Stimulated activated CD8-positive, alpha-beta memory T cell treated with anti-CD3 and anti-CD28 coated beads, Interleukin-12 subunit alpha, Interleukin-12 subunit beta, amount 100 ng/mL, for 1 hour (primary cell): ENCODE measurements around the gene IGFALS.

Experiments used
- DNase-seq: peaks from one replicate; pipeline ENCODE4 v3.0.0-alpha.2; 2020; ENCODE audit warnings: low read depth

The IGFALS gene

DNA sequence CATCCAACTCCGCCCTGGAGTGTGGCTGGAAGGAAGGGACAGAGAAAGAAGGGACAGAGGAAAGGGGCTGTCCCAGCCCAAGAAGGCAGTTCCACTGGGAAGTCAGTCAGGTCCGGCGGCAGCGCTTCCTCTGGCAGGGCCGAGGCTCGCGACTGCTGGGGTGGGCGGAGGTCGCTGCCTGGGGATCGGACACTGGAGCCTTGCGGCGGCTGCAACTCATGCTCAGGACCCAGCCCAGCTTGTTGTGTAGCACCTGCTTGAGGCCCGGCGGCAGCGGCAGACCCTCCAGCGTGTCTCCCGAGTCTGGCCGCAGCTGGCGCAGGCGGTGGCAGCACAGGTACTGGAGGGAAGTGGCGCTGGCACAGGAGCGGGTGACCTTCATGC, 16.5 kb downstream of the IGFALS start:
- no peak for DNase-seq

DNA sequence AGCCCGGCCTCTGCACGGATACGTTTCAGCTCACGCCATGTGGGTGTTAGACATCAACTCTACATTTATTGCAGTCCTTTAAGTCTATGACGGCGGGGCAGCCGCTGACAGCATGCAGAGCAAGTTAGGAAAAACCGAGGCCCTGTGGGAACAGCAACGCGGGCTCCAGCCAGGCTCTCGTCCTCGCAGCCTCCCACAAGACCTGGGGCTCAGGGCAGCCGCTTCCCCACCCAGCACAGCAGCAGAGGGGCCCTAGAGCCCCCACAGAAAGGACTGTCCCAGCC, 16.9 kb downstream of the IGFALS start:
- no peak for DNase-seq

DNA sequence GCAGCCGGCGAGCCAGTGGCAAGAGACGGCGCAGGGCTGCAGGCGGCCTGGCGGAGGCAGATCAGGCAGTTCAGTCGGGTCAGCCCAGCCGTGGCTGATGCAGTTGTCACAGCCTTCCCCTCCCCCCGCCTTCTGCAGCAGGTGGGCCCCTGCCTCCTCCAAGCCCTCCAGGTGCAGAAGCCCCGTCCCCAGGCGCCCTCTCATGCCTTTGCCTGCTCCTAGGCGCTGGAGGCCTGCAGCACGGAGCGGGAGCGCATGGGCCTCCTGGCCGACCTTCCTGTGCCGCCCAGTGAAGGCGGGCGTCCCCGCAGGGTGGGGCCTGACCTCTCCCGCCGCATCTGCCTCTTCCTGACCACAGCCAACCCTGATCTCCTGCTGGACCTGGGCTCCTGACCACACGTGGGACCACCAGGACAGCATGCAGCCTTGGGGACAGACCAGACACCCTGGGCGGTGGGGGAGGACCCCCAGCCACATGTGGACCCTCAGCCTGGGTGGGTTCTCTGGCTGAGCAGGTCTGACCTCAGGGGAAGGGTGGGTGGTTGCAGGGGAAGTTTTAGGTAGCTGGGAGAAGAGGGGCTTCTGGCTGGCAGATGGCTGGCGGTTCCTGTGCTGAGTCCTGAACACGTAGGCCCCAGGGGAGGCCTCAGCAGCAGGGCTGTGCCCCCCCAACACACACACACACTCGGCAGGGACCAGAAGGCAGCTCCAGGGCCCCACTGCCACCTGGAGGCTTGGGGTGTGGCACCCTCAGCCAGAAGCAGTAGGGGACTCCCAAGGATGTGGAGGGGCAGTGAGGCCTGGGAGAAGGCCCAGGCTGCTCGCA, 17.4 kb downstream of the IGFALS start:
- no peak for DNase-seq

DNA sequence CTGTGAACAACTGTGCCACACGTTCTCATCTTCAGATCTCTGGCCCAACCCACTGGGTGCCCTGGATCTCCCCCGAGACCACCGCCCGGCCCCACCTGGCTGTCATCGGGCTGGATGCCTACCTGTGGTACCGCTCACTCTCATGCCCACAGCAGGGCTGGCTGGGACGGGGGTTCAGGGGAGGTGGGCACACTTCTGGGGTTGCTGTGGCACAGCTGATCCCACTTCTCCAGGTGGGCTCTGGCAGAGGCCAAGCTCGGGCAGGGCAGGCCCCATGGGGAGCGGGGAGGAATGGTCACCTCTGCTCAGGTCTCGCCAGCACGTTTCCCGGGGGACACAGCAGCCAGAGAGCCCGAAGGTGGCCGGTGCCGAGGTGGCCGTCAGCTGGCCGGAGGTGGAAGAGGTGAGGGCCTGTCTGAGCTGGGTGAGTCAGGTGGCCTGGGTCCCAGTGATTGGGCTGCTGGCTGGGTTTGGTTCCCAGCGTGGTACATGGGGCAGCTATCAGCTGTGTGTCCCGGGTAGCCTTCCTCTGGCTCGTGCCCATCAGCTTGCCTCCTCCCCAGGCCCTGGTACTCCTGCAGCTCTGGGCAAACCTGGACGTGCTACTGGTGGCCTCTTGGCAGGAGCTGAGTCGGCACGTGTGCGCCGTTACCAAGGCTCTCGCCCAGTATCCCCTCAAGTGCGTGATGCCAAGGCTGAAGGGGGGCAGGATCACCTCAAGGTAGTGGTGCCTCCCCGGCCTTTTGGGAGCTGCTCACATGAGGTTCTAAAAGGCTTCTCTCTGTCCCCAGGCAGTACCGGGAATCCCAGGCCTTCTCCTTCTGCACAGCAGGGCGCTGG, 18.3 kb downstream of the IGFALS start:
- no peak for DNase-seq

DNA sequence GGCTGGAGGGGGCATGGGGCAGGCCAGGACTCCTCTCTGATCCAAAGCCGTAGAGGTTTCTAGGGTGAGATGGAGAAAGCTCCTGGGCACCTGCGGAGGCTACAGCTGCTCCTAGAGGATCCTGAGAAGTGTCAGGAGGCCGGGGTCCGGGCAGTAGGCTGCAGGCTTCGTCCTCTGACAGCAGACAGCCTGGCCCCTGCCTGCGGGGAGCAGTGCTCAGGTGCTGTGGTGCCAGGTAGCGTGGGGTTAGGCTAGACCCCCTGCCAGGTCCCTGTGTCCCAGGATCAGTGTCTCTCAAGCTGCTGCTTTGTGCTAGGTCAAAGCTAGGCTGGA, 19.1 kb downstream of the IGFALS start:
- no peak for DNase-seq

DNA sequence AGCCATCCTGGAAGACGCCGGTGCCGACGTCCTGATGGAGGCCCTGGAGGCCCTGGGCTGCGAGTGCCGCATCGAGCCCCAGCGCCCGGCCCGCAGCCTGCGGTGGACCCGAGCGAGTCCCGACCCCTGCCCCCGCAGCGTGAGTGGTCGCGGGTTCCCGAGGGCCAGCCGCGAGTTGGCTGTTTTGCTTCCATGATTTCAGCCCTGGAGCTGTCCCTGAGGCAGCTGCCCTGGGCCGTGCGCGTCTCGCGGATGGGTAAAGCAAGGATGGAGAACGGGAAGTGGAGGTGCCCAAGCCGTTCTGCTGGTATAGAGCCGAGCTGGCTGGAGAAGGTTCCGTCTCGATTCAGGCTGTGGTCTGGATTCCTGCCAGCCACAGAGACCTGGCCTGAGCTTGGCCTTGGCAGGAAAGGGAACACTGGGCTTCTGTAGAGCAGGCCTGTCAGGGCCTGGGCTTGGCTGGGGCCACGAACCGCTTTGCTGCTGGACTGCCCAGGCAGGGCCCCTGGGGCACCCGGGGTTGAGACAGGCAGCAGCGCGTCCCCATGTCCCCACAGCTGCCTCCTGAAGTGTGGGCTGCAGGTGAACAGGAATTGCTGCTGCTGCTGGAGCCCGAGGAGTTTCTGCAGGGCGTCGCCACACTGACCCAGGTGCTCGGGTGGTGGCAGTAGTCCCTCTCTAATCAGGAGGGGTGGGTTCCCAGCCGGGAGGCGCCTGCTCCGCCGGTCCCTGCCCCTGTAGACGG, 19.6 kb downstream of the IGFALS start:
- DNase-seq = no peak

DNA sequence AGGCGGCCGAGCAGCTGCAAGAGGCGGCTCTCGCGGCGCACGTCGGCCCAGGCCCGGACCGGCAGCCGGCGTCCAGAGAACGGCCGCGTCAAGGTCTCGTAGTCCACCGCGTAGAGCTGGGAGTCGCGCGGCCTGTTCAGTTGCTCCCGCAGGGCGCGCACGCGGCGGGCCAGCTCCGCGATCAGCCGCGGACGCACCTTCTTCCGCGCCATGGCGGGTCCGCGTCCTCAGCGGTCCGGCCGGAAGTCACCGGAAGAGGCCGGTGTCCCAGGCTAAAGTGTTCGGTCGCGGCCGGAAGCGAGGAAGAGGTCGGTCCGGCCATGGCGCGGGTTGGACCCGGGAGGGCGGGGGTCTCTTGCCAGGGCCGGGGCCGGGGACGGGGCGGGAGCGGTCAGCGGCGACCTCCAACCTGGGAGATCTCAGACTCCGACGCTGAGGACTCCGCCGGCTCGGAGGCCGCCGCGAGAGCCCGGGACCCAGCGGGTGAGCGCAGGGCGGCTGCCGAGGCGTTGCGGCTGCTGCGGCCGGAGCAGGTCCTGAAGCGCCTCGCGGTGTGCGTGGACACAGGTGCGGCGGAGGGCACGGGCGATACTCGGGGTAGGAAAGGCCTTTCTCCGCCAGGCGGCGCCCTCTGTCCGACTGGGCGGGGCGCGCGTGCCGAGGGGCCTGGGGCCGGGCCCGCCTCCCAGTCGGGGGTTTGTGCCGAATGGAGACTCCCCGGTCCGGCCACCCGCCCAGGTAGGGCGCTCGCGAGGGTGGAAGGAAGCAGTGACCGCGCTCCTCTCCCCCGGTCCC, 20.4 kb downstream of the IGFALS start, which contains the start of gene MRPS34:
MRPS34 (minus strand) TSS at position 227 of the 795 bp plus-strand sequence; CDS start at position 212, 15 bp downstream.
- peak; percentile 60 for DNase-seq

DNA sequence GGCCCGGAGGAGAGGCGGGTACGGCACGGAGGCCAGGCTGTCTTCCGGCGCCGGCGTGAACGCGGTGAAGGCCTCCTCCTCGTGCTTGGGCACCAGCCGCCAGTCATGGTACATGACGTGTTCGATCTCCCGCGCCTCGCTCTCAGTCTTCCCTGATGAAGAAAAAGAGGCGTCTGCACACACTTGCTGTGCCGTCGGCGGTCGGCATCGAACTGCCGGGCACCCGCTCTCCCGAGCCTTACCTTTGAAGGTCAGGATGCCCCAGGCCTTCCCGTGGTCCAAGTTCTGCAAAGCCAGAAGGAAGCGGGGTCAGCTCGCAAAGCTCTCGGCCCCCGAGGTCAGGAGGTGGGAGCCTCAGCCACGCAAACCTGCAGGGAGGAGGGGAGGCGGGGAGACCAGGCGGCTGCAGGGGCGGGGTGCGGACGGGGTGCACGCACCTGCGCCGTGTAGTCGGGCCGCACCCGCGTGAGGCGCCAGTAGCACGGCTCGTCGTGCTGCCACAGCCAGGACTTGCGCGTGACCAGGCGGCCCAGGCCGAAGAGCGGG, 21.1 kb downstream of the IGFALS start, which contains the start of gene EME2:
EME2 (plus strand) TSS at position 449 of the 546 bp plus-strand sequence. CDS start 418 bp downstream, outside the sequence.
- DNase-seq = no peak

DNA sequence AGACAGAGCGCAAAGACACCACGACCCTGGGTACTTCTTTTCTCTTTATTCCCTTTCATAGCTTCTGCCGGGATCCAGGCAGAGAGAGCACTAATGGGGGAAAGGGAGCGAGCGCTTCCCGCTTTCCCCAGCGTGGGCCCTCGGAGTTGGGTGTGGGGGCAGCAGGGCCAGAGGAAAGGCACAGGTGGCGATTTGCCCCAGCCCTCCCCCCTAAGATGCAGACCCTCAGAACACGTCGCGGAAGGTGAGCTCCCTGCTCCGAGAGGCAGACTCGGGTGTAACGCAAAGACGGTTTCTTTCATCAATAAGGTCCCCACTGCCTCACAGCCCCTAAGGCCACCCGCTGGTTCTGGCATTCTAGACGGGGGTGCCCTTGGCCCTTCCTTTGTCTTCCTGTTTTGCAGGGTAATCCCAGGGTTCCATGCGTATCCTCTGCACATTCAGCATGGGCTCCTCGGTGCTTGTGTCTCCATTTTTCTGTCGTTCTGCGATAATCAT, 21.6 kb downstream of the IGFALS start:
- DNase-seq = no peak

DNA sequence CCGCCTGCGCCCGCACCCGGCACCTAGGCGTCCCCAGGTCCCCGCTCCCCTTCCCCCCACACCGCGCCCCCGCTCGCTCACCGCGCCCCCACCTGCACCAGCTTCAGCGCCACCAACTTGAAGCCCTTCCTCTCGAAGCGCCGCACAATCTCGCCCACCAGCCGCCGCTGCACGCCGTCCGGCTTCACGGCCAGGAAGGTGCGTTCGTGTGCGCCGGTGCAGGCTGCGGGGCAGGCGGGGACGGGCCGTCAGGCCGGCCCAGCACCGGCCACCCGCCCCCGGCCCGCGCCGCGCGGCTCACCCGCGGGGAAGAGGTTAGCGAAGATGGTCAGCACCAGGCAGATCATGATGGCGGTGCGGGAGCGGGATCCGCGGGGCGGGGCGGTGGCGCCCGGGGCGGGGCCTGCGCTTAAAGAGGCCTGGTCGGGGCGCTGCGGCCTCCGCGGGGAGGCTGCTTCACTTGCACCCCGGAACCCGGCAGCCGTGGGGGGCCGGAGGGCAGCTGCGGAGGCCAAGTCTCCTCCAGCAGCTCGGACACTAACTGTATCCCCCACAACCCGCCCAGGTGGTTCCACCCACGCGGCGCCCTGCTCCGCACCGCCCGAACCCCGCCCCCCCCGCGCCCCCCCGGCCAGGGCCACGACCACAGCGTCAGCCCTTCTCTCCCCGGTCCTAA, 22.2 kb downstream of the IGFALS start, which contains the start of gene NME3:
NME3 (minus strand) TSS at position 356 of the 676 bp plus-strand sequence; CDS start at position 347, 9 bp downstream.
- peak; percentile 52 for DNase-seq

DNA sequence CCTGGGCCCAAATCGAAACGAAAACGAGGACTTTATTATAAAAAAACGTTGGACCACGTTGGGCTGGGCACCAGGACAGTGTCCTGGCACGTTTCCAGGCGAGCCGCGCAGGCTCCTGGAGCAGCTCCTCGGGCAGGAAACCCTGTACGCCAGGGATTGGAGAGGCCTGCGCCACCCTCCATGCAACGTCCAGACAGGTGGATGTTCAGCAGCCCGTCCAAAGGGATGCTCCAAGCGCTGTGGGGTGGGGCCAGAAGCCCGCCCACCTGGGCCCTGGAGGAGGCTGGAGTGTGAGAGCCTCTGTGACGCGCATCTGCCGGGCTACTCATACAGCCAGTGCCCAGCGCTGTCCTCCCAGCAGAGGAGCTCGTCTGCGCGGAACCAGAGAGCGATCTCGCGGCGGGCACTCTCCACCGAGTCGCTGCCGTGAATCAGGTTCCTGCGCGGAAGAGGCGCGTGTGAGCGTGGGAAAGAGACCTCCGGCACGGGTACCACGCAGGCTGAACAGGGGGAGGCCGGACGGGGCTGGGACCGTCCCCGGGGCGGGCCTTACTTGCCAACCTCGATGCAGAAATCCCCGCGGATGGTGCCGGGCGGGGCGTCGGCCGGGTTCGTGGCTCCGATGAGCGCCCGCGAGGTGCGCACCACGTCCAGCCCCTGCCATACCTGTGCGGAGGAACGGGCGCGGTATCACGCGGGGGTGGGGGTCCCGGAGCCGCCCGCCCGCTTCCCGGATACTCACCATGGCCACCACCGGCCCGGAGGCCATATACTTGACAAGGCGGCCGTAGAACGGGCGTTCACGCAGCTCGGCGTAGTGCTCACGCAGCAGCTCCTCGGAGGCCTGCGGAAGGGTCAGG, 22.9 kb downstream of the IGFALS start:
- DNase-seq = no peak

DNA sequence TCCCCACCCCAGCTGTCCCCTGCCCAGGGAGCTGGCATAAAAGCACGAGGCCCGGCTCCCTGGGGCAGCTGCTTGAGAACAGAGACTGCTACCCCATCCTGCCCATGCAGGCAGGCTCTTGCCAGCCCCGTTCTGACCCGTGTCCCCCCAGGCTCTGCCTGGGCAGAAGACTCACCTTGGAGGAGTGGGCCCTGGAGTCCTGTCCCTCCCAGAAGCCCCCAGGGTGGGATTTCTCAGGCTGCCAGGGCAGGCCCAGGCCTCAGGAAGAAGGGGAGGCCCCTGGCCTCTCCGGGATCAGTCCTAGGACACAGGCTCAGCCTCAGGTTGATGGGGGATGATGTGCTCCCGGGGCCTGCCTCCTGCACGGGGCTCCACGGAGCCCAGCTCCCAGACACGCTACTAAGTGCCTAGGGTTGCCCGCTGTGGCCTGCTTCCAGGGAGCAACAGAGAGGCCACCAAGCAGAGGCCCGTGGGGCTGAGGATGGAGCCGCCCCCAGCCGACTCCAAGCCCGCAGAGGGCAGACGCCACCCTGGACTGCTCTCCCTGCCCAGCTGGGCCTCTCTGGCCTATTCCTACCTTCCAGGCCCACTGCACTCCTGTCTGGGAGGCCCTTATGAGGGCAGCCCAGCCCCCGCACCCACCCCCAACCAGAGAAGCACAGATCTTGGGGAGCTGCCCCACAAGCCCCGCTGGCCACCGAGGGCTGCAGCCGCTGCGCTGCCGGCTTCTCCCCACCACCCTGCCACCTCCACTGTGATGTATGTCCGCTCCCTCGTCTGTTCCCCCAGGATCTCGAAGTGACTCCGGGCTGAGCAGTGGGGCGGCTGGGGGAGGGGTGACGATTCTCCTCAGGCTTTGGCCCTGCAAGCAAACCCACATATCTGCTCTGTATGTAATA, 23.9 kb downstream of the IGFALS start:
- no peak for DNase-seq

DNA sequence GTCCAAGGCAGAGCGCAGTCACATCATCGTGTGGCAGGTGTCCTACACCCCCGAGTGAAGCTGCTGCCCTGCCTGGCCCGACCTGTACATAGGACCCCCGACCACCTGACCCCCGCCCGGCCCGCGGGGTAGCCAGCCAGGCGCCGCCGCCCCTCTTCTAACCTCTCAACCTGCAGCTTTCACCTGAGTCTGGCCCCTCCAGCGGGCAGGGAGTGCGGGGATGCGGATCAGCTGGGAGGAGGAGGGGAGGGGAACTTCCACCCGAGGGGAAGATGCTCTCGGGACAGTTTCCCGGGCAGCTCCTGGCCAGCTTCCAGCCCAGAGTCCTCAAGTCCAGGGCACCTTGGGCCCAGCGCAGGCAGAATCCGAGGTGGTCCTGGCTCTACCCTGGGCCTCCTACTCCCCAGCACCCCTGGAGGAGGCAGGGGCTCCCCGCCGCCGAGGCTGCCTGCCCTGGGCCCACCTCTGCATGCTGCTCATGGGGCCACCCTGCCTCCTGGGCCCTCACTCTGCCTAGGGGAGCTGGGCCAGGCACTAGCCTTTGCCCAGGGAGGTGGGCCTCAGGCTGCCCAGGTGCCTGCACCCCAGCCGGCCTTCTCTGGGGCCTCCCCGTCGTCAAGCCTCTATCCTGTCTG, 24.6 kb downstream of the IGFALS start:
- no peak for DNase-seq

DNA sequence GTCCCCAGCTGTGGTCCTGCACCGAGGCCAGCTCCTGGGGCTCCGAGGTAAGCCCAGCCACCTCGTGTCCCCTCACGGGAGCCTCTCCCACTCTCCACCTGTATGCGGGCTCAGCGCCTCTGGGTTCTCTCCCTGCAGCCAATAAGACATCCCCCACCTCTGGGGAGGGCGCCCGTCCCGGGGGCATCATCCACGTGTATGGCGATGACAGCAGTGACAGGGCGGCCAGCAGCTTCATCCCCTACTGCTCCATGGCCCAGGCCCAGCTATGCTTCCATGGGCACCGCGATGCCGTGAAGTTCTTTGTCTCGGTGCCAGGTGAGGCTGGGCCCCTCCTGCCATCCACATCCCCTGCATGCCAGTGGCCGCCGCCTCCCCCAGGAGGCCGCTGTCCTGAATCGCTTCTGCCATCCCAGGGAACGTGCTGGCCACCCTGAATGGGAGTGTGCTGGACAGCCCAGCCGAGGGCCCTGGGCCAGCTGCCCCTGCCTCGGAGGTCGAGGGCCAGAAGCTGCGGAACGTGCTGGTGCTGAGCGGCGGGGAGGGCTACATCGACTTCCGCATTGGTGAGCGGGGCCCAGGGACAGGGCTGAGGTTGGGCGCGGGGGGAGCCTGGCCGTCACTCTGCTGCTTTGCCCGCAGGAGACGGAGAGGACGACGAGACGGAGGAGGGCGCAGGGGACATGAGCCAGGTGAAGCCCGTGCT, 25.3 kb downstream of the IGFALS start:
- no peak for DNase-seq

DNA sequence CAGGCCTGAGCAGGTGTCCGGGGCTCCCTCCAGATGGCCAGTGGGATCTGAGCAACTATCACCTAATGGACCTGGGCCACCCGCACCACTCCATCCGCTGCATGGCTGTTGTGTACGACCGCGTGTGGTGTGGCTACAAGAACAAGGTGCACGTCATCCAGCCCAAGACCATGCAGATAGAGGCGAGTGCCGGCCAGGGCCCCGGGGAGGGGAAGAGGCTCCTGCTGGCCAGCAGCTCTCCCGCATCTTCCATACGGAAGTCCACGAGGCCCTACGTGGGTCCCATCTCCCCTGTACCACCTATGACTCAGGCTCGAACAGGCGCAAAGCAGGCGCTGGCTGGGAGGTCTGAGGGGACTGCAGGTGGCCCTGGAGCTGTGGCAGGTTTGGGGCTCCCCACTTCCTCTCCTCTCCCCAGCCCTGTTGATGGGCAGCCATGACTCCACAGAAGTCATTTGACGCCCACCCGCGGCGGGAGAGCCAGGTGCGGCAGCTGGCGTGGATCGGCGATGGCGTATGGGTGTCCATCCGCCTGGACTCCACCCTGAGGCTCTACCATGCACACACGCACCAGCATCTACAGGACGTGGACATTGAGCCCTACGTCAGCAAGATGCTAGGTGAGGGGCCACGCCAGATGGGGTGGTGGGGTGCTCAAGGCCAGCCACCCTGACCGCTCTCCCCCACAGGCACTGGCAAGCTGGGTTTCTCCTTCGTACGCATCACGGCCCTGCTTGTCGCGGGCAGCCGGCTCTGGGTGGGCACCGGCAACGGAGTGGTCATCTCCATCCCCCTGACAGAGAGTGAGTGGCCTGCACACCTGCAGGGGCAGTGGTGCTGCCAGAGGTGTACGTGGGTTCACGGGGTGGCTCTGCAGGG, 26.1 kb downstream of the IGFALS start:
- no peak for DNase-seq

DNA sequence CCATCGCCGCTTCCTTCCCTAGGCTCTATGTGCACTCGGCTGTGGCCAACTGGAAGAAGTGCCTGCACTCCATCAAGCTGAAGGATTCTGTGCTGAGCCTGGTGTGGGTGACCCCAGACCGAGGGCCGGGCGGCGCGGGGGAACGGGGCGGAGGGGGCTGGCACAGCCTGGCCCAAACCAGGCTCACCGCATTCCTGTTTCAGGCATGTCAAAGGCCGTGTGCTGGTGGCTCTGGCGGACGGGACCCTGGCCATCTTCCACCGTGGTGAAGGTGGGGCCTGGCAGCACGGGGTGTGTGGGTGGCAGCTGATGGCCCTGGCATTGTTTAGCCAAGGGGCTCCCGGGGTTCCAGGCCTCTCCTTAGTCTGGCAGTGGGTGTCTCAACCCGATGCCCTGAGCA, 26.8 kb downstream of the IGFALS start:
- DNase-seq = no peak
